ENCODE measurements around the gene RBM22. TPM values are rescaled to one million over a fixed set of nuclear protein-coding genes. Genes with fewer than 3 reads are reported as not detected.

The RBM22 gene
- total and polyA plus RNA-seq, 2 experiments from 2014 or later, result 32.9 to 42.6 TPM

- peaks cover 8% of the 10 kb centered on the region for H3K4me1 ChIP-seq (ENCODE audit: insufficient read depth)
- H4K20me1 ChIP-seq (ENCODE audit: insufficient read depth, poor library complexity, severe bottlenecking), result no peaks in the 10 kb centered on the region
- H2AFZ ChIP-seq, result peak overlapping the region; percentile 93
- H3K36me3 ChIP-seq (replicated peaks; ENCODE audit: insufficient read depth, low read depth), result no peaks in the 10 kb centered on the region
- no peak overlapping the region for H3K27ac ChIP-seq
- TF ChIP-seq EZH2 (IDR thresholded peaks at IDR 0.05; ENCODE audit: borderline replicate concordance) (peak; percentile 49), EZH2phosphoT487 (IDR thresholded peaks at IDR 0.05; ENCODE audit: low read depth, severe bottlenecking, unreplicated experiment) (no peak), CTCF (IDR thresholded peaks at IDR 0.05; ENCODE audit: poor library complexity) (no peak)
- 2% methylated on average over 30 of the region's 51 CpGs for WGBS (ENCODE audit: low lambda C conversion rate, missing lambda C conversion rate)
- H3K79me2 ChIP-seq, result no peaks in the 10 kb centered on the region
- H3K27me3 ChIP-seq, result peaks cover 17% of the 10 kb centered on the region
- H3K4me3 ChIP-seq, result peak overlapping the region; percentile 68
- no peaks in the 10 kb centered on the region for H3K9me2 ChIP-seq (replicated peaks; ENCODE audit: insufficient read depth)
- peak; percentile 29 for DNase-seq (ENCODE audit: low spot score)
- H3K9me3 ChIP-seq (ENCODE audit: low read depth), result no peaks in the 10 kb centered on the region
- H3K4me2 ChIP-seq, result peak overlapping the region; percentile 99
These were observed 29.2 kb downstream of the RBM22 start for GRCh38 chr5:150671509-150672236.

- no peak overlapping the region for H3K27ac ChIP-seq
- peaks cover 8% of the 10 kb centered on the region for H3K4me1 ChIP-seq (ENCODE audit: insufficient read depth)
- no peaks in the 10 kb centered on the region for H3K79me2 ChIP-seq
- H3K9me2 ChIP-seq (replicated peaks; ENCODE audit: insufficient read depth), result no peaks in the 10 kb centered on the region
- TF ChIP-seq EZH2phosphoT487 (IDR thresholded peaks at IDR 0.05; ENCODE audit: low read depth, severe bottlenecking, unreplicated experiment) (no peak), CTCF (IDR thresholded peaks at IDR 0.05; ENCODE audit: poor library complexity) (no peak), EZH2 (IDR thresholded peaks at IDR 0.05; ENCODE audit: borderline replicate concordance) (no peak)
- WGBS (ENCODE audit: low lambda C conversion rate, missing lambda C conversion rate), result 57% methylated on average over 2 of the region's 2 CpGs
- no peaks in the 10 kb centered on the region for H3K9me3 ChIP-seq (ENCODE audit: low read depth)
- H4K20me1 ChIP-seq (ENCODE audit: insufficient read depth, poor library complexity, severe bottlenecking), result no peaks in the 10 kb centered on the region
- H3K4me3 ChIP-seq, result no peak overlapping the region
- peak overlapping the region; percentile 99 for H3K4me2 ChIP-seq
- peaks cover 17% of the 10 kb centered on the region for H3K27me3 ChIP-seq
- no peaks in the 10 kb centered on the region for H3K36me3 ChIP-seq (replicated peaks; ENCODE audit: insufficient read depth, low read depth)
- DNase-seq (ENCODE audit: low spot score), result no peak
- peak overlapping the region; percentile 93 for H2AFZ ChIP-seq
These were observed 29.9 kb downstream of the RBM22 start for GRCh38 chr5:150670948-150671310.

GRCh38 chr5:150670275-150670947 is 30.5 kb downstream of the RBM22 start:
- H3K9me2 ChIP-seq (replicated peaks; ENCODE audit: insufficient read depth), result no peaks in the 10 kb centered on the region
- no peaks in the 10 kb centered on the region for H3K9me3 ChIP-seq (ENCODE audit: low read depth)
- no peaks in the 10 kb centered on the region for H3K79me2 ChIP-seq
- H3K27ac ChIP-seq, result no peak overlapping the region
- TF ChIP-seq EZH2phosphoT487 (IDR thresholded peaks at IDR 0.05; ENCODE audit: low read depth, severe bottlenecking, unreplicated experiment), result no peak
- TF ChIP-seq CTCF (IDR thresholded peaks at IDR 0.05; ENCODE audit: poor library complexity), result no peak
- TF ChIP-seq EZH2 (IDR thresholded peaks at IDR 0.05; ENCODE audit: borderline replicate concordance), result no peak
- H3K27me3 ChIP-seq, result peaks cover 17% of the 10 kb centered on the region
- H4K20me1 ChIP-seq (ENCODE audit: insufficient read depth, poor library complexity, severe bottlenecking), result no peaks in the 10 kb centered on the region
- 69% methylated on average over 14 of the region's 14 CpGs for WGBS (ENCODE audit: low lambda C conversion rate, missing lambda C conversion rate)
- H3K36me3 ChIP-seq (replicated peaks; ENCODE audit: insufficient read depth, low read depth), result no peaks in the 10 kb centered on the region
- H3K4me2 ChIP-seq, result no peak overlapping the region
- no peak overlapping the region for H2AFZ ChIP-seq
- no peak overlapping the region for H3K4me3 ChIP-seq
- no peak for DNase-seq (ENCODE audit: low spot score)
- peaks cover 8% of the 10 kb centered on the region for H3K4me1 ChIP-seq (ENCODE audit: insufficient read depth)
